GM18870 (cell line): ENCODE results near the gene PNCK.
"Not testable (repeated sequence)": the region's sequence is repeated elsewhere in the genome, so short reads cannot be mapped to it uniquely, and the experiment has no call there.

Source experiments
- ATAC-seq: cut with Tn5 transposase; IDR thresholded peaks from one replicate; pipeline ENCODE4 v1.9.1; 2021; ENCODE audit warnings: moderate library complexity; ENCODE audit not compliant: unreplicated experiment

PNCK gene

DNA sequence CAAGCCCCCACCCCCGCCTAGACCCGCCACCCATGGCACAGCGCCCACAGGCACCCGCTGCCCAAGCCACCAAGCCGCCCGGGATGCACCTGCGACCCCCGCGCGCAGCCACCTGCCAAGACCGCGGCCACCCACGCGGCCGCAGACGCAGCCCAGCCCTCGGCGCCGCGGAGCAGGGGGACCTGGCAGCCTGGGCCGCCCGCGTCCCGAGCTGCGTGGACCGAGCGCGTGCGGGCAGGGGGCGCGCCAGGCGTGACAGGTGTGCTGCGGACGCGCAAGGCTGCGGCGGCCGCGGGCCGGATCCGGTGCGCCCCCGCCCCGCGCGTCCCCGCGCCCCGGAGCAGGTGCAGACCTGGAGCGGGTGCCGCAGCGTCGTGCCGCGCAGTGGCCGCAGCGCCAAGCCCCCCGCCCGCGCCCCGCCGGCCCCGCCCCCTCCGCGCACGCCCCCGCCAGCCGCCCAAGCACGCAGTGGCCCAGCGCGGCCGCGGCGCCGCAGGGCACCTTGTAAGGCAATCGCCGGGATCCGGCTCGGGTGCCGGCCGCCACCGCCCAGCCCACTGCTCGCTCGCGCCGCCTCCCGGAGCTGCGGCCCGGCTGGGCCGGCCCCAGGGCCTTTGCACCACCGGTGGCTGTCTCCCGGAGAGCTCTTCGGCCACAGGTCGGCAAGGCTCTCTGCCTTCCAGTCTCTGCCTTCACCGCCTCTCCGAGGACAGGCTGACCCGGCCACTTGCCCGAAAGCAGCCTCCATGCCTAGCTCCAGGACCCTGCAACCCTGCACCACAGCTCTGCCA lies at the start of gene PNCK:
Gene PNCK (minus strand): TSS at position 386 of the 791 bp plus-strand sequence. CDS start 737 bp downstream, outside the sequence.
- ATAC-seq = no peak

DNA sequence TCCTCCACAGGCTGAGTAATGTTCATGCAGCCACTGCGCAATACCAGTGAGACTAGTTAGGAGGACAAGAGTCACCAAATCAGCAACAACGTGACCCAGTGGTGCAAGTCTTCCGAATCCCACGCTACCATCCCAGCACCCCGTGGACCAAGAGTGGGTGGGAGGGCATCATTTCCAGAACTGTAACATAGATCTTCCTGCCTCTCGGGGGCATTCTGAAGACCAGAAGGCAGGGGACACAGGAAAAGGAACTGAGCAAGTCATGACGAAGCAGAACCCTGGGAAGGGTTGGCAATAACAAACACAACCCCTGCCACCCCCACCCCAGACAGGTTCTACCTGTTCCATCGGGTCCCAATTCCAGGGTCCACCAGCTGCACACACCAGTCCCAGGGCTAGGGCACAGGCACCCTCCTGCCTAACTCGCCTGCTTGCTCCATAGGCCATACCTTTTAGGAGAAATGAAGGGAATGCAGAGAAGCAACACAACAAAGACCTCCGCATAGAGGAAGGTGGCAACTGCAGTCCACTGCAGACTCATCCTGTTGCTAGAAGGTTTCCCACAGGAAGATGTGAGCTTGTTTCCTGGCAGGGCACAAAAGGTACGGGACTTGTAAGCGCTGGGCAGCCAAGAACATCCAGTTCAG lies 49.2 kb upstream of the PNCK start:
- no peak for ATAC-seq

DNA sequence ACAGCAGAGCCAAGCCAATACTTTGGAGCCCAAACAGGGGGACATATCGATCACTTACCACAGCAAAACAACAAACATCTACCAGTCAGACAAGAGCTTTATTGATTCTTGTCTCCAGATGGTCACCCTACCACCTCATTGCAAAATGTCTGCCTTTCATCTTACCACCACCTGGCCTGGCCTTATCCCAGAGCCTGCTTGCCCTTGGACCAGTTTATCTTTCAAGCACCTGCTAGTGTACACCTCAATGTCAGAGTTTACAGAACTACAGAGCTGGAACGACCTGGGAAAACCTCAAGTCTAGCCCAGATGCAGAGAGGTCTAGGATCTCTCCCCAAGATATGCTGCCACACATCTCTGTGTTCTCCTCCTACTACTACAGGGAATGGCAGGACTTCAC lies 46.1 kb upstream of the PNCK start:
- no peak for ATAC-seq

DNA sequence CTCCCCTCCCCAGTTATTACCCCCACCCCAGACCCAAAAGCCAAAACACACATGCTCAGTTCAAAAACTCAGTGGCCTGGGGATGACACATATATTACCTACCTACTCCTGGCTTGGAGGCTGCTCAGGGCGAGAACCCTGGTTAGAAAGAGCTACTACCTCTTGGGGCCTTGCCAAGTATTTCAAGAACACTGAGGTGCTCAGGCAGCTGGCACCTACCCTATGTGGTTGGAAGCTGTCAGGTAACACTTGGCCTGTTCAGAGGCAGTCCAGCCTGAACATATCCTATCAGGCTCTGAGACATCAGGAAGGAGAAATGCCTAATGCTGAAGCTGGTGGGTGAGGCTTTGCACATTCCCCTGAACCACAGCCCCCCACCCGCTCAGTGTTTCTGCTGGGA lies 45.6 kb upstream of the PNCK start:
- no peak for ATAC-seq

GRCh38 chrX:153717445-153717844 lies 43.8 kb upstream of the PNCK start:
- no peak for ATAC-seq

GRCh38 chrX:153714256-153714655 lies 40.6 kb upstream of the PNCK start:
- no peak for ATAC-seq

DNA sequence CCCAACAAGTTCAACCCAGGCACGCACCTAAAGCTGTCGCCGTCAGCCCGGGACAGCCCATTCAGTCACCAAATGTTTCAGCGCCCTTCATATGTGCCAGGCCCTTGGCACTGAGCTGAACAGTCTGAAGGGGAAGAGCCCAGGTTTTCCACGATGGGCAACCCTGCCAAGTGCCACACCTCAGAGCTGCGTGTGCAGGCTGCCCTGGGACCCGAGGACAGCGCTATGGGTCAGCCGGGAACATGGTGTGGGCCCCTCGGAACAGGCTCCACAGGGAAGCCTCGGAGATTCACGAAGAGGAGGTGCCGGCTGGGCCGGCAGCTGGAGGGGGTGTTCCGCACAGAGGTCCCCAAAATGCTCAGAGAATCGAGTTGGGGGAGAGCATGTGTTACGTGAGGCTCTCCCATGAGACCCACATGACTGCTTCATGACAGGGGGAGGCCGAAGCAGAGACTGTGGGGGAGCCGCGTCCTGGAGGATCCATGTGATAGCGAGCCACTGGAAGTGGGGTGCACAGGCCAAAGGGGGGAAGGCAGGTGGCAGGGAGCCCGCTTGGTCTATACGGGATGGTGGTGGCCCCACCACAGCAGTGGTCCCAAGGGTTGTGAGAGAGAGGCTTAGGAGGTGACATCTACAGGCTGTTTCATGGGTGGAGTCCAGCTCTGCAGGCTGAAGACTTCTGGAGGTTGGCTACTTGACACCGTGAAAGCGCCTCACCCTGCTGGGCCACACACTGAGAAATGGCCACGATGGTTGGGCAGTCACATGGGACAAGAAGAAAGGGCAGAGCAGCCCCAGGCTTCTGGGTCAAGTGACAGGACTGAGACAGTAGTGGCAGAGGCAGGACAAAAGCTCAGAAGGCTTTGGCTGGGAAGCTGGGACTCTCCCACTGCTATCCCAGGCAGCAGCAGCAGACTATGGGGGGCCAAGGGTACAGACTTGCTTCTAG lies 36.4 kb upstream of the PNCK start:
- ATAC-seq = no peak

- no peak for ATAC-seq
Observed at GRCh38 chrX:153708415-153708814, 34.8 kb upstream of the PNCK start.

GRCh38 chrX:153707406-153707805 lies 33.8 kb upstream of the PNCK start:
- ATAC-seq = no peak

DNA sequence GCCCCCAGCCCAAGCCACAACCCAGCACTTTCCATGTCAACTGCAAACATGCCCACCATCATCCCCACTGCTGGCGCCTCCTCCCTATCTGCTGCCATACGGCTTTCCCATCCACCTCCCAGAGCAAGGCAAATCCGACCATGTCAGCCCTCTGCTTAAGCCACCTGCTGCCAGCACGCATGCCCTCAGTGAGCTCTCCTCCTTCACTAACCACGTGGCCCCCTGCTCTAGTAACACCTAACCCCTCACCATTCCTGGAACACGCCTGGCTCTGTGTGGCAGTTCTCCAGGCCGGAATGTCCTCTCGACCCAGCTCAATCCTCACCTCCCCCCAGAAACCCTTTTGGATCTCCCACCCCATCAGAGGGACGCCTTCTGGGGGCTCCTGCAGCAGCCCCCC lies 33.2 kb upstream of the PNCK start:
- no peak for ATAC-seq

DNA sequence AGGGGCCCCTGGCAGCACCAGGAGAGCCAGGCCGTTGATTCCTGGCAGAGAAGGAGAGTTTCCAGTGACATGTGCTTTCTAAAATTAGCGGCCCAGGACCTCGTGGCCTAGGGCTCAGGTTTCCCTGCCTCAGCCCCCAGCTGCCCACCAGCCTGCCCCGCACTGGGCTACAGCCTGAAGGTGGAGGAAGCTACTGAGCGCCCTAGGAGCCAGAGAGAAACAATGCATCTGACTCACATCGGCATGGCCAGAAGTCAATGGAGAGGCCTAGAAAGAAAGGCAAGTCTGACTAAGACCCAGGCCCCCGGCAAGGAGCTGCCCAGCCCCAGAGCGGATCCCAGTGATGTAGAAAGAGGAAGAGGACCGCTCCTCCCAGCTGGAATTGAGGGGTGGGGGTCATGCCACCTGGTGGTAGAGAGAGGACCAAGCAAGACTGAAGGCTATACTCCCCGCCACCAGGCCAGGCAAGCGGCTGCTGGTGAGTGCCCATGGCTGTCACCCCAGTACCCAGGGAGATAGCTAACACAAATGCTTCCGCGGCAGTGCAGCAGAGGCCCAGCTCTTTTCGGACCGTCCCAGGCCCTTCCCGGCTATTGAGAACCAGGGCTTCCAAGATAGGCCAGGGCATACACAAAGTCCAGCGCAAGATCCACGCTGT lies 31.9 kb upstream of the PNCK start:
- not testable (repeated sequence) for ATAC-seq

DNA sequence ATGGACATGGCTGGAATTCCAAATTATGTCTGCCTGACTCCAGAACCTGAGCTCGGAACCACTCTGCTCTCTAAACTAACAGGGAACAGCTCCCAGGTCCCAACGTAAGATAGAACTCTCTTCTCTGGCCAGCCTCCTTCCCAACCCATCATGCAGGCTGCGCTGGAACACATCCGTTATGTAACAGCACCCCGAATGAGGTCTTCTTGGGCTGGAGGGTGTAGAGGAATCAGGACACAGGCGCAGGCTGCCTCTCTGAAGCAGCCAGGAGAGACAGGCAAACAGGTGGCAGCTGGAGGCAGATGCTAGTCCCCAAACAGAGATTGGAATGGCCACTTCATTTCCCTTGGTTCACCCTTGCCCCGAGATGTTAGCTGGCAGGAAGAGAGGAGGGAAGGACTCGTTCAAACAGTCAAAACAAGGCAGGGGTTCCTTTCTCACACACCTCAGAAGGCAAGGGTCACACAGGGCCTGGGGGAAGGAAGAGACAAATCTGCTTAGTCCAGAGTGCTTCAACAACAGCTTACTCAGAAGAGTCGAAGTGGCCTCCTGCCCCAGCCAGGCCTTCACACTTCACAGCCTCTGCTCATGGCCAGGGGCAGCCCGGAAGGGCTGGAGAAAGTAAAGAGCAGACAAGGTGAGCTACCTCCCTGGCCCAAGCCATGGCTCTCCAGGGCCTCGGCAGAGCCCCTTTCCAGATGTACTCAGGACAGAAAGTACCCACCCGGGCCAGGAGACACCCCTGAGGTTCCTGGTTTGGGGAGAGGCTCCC lies 31.2 kb upstream of the PNCK start:
- ATAC-seq = not testable (repeated sequence)

- no peak for ATAC-seq
Observed at GRCh38 chrX:153704021-153704526, 30.5 kb upstream of the PNCK start.

- no peak for ATAC-seq
Observed at GRCh38 chrX:153703036-153703370, 29.4 kb upstream of the PNCK start.

- no peak for ATAC-seq
Observed at GRCh38 chrX:153702336-153703035, 28.9 kb upstream of the PNCK start.

- ATAC-seq = no peak
Observed at GRCh38 chrX:153701706-153702105, 28.1 kb upstream of the PNCK start.

DNA sequence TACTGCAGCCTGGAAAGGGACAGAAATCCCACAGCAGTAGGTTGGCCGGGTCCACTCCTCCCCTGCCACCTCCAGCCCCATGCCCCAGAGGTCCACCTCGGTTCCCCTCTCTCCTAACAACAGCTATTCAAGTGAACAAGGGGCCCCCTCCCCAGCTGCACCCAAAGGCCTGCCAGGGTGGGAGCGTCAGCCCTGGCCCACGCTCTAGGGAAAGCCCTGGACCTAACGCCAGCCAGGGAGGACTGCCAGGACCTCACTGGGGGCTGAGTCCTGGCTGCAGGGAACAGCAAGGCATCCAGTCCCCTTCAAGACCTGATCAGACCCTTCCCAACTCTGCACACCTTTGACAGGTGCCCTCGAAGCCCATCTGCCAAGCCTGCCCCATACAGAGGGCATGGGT lies 27.4 kb upstream of the PNCK start:
- no peak for ATAC-seq

DNA sequence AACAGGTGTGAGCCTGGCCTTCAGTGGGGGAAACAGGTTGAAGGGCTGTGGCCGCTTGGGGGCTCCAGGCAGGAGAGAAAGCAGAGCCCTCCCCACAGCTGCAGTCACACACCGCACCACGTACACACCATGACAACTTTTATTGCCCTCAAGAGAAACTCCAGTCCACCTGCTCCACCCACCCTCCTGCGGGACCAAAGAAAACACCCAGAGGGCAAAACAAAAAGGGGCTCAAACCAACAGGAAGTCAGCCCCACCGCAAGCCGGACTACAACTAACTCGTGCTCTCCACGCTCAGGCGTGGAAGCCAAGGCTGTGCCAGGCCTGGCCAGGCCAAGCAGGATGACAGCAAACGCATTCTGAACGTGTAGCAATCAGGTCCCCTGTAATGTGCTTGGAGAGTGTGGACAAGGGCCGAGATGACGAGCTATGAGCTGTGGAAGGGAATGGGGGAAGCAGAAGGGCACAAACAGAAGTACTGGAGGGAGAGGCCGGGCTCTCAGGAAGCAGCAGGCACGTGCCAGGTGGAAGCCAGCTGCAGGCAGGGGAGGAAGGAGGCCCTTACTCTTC lies 26.8 kb upstream of the PNCK start:
- ATAC-seq = no peak

DNA sequence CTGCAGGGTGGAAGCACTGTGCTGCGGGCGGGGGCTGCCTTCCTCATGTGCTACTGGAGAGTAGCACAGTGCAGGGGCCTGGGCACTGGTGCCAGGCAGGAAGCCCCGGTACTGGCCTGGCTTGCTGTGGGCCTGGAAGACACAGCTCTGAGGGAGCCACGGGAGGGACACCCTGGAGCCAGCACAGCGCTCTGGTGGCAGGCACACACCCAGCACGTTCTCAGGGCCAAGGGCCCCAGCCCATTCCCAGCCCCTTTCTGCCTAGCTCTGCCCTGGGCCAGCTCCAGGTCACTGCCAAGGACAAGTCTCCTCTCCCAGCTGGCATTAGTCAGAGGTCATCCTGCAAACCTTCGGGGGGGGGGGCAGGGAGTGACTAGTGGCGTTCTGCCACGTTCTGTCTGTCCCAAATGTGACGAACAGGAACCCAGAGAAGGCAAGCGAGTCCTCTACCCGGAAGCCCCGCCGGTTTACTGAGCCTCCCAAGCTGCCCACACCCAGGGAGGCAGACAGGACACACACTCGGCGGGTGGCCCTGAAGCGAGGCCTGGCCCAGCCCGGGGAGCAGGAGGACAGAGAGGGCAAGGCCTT lies 26.3 kb upstream of the PNCK start:
- ATAC-seq = not testable (repeated sequence)
